GM12864 (cell line): ENCODE results near the gene BICC1.

Experiments
- DNase-seq: peaks from one replicate; pipeline ENCODE4 v3.0.0-alpha.2; 2011; ENCODE audit warnings: low read depth
- H3K4me3 ChIP-seq: 2 replicates; pipeline ENCODE4 v1.5.1; 2011; ENCODE audit warnings: mild to moderate bottlenecking, low read depth, low read length, control low read depth
- CTCF ChIP-seq: IDR thresholded peaks from 2 replicates; pipeline ENCODE4 v1.5.1; 2011; ENCODE audit warnings: low read depth, mild to moderate bottlenecking, moderate library complexity, low read length, control low read depth, inconsistent platforms; ENCODE audit errors: missing control alignments

BICC1 gene

DNA sequence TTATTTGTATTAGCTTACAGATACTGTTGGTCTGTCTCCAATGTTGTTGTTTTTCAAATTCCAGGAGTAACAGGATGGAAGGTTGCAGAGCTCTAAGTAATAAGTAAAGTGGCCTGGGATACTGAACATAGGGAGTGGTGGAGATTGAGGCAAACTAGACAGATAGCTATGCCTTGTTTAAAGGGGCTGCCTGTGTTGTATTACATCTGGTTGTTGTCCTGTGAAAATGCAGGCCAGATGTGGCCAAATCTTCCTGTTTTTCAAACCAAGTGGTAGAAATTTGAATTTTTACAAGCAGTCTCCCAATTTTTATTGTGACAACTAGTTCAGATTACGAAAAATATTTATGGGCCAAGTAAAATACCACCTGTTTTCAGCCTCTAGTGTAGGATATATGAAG, 33.5 kb downstream of the BICC1 start:
- no peak for TF ChIP-seq CTCF
- no peak for DNase-seq
- no peak overlapping the region for H3K4me3 ChIP-seq

- no peak overlapping the region for H3K4me3 ChIP-seq
- no peak for DNase-seq
- TF ChIP-seq CTCF, result no peak
Measured at GRCh38 chr10:58546722-58547445, 34.2 kb downstream of the BICC1 start.

DNA sequence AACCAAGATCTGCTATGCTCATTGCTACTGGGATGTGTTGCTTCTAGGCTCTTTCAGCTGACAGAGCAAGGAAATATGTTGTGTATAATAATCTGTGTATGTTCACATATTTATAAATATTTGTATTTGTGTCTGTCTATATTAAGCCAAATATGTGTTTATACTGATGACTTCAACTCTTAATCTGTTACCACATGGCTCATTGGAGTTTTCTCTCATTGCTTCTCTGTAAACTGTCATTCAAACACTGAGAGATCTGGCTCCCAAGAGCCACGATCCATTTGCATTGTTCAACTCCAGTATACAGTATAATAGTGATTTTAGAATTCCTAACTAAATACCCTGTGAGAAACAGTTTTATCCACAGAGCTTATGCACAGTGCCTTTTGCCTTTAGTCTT, 35.3 kb downstream of the BICC1 start:
- no peak for TF ChIP-seq CTCF
- no peak overlapping the region for H3K4me3 ChIP-seq
- no peak for DNase-seq

GRCh38 chr10:58554316-58554715, 41.6 kb downstream of the BICC1 start:
- no peak for TF ChIP-seq CTCF
- no peak for DNase-seq
- H3K4me3 ChIP-seq, result no peak overlapping the region

- no peak for TF ChIP-seq CTCF
- DNase-seq, result no peak
- H3K4me3 ChIP-seq, result no peak overlapping the region
Measured at GRCh38 chr10:58555170-58555929, 42.7 kb downstream of the BICC1 start.

- DNase-seq, result no peak
- no peak overlapping the region for H3K4me3 ChIP-seq
- no peak for TF ChIP-seq CTCF
Measured at GRCh38 chr10:58555930-58556311, 43.2 kb downstream of the BICC1 start.
